Epithelial cell of proximal tubule (primary cell): ENCODE data around the gene KIF4A. TPM values are rescaled to one million over a fixed set of nuclear protein-coding genes. Genes with fewer than 3 reads are reported as not detected.
"Not testable (repeated sequence)": the region's sequence is repeated elsewhere in the genome, so short reads cannot be mapped to it uniquely, and the experiment has no call there.

Experiments
- DNase-seq: peaks from one replicate; pipeline ENCODE4 v3.0.0-alpha.2; 2011; ENCODE audit warnings: low read depth
- H3K4me3 ChIP-seq: 2 replicates; pipeline ENCODE4 v1.5.1; 2011; ENCODE audit warnings: low read depth, mild to moderate bottlenecking, low read length
- total RNA-seq: library from RNA; depleted of rRNA; stranded (reverse); fragments of >200 nt; gene quantifications from 2 replicates; pipeline ENCODE4 v1.2.3, GENCODE V29; 2015
- TF ChIP-seq, protein P1 (sequence below): conservative IDR thresholded peaks from 2 replicates; pipeline ENCODE4 v1.5.1; 2012; ENCODE audit warnings: low read depth, mild to moderate bottlenecking, low read length

KIF4A gene
- total RNA-seq = 26.8 and 28.6 TPM in 2 replicates

GRCh38 chrX:70289793-70290770, at the start of gene KIF4A, which contains the start of gene PDZD11:
Gene KIF4A, plus strand, starts transcription at chrX:70290104. Its CDS starts 355 bp downstream, at chrX:70290459.
Gene PDZD11, minus strand, starts transcription at chrX:70289927. Its CDS starts 586 bp downstream, at chrX:70289341.
- peak within 1 kb of the TSS; percentile 76 for H3K4me3 ChIP-seq
- TF ChIP-seq, protein P1, sequence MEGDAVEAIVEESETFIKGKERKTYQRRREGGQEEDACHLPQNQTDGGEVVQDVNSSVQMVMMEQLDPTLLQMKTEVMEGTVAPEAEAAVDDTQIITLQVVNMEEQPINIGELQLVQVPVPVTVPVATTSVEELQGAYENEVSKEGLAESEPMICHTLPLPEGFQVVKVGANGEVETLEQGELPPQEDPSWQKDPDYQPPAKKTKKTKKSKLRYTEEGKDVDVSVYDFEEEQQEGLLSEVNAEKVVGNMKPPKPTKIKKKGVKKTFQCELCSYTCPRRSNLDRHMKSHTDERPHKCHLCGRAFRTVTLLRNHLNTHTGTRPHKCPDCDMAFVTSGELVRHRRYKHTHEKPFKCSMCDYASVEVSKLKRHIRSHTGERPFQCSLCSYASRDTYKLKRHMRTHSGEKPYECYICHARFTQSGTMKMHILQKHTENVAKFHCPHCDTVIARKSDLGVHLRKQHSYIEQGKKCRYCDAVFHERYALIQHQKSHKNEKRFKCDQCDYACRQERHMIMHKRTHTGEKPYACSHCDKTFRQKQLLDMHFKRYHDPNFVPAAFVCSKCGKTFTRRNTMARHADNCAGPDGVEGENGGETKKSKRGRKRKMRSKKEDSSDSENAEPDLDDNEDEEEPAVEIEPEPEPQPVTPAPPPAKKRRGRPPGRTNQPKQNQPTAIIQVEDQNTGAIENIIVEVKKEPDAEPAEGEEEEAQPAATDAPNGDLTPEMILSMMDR = no peak
- DNase-seq = no peak

DNA sequence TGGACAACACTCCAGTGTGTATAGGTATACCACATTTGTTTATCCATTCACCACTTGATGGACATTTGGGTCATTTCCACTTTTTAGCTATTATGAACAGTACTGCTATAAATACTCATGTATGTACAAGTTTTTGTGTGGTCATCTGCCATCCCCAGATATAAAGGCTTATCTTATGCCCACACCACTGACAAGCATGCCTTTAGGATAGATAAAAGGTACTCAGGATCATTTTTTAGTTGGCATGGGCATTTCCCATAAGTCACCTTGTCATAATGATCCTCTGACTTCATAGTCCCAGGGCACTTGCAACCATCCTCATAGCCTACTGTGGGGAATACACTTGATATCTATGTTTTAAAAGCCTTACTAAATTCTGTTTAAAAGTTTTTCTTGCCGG, 49.2 kb upstream of the KIF4A start:
- TF ChIP-seq, protein P1 = no peak
- no peak for DNase-seq
- H3K4me3 ChIP-seq = no peak overlapping the region

DNA sequence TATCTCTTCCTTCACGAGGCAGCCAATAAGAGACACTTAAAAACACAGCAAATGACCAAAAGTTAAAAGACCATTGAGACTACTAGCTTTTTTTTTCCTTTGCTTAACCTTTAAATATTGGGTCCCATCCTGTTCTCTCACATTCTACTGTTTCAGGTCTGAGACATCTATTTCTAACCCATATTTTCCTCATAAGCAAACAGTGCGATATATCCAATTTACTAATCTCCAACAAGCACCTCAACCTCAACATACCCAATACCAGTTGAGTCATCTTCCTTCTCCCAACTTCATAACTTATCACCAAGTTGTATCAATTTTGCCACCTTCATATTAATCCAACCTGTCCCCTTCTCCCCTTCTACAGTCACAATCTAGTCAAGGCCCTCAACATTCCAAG, 48.4 kb upstream of the KIF4A start:
- TF ChIP-seq, protein P1 = no peak
- DNase-seq = no peak
- H3K4me3 ChIP-seq = no peak overlapping the region

DNA sequence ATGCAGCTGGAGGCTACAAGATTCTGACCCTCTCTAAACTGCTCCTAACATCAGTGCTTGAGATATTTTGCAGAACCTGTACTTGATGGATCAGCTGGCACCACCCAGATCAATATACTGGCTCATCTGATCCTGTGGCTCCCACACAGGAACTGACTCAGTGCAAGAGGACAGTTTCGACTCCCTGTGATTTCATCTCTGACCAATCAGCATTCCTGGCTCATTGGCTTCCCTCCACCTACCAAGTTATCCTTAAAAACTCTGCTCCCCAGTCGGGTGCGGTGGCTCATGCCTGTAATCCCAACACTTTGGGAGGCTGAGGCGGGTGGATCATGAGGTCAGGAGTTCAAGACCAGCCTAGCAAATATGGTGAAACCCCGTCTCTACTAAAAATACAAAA, 46.3 kb upstream of the KIF4A start:
- H3K4me3 ChIP-seq, DNase-seq: not testable (repeated sequence)

DNA sequence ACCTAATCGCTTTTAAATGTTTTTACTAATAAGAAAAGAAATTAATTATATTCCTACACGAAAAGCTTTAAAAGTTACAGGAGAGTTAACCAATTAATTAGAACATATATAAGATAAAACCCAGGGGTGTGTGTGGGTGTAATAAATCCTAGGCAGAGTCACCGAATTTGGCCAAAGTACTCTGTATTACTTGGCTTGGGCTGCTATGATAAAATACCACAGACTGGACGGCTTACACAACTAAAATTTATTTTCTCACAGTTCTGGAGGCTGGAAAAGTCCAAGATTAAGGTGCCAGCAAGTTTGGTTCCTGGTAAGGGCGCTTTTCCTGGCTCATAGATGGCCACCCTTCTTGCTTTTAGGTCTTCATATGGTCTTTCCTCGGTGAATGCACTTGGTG, 45.0 kb upstream of the KIF4A start:
- TF ChIP-seq, protein P1 = no peak
- H3K4me3 ChIP-seq = no peak overlapping the region
- no peak for DNase-seq

DNA sequence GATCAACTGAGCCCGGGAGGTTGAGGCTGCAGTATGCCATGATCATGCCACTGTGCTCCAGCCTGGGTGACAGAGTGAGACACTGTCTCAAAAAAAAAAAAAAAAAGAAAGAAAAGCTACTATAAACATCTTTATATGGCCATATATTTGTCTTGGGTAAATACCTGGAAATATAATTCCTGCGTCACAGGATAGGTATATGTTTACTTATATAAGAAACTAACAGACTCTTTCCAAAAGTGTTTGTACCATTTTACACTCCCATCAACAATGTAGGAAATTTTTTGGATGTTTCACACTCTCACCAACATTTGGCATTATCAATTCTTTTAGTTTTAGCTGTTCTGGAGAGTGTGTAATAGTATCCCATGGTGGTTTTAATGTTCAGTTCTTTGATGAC, 42.7 kb upstream of the KIF4A start:
- H3K4me3 ChIP-seq = no peak overlapping the region
- TF ChIP-seq, protein P1 = no peak
- no peak for DNase-seq

DNA sequence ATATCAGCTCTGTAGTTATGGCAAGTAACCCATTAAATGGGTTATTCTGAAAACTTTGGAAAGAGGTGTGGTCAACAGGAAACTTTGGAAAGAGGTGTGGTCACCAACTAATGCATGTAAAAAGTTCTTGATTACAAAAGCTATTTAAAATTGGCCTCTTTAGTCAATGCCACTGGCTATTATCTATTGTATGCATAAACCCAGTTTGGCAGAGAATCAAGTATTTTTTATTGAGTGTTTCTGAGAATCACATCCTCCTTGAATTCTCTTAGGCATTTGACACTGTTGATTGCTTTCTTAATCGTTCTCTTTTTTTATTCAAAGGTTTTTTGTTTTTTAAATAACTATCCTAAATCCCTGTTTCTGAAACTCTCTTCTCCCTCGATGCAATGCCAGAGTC, 37.4 kb upstream of the KIF4A start:
- no peak for DNase-seq
- TF ChIP-seq, protein P1 = no peak

More for the DNA sequence above, 37.4 kb upstream of the KIF4A start:
- no peak overlapping the region for H3K4me3 ChIP-seq
